Mucosa of rectum (tissue), 2 donors: ENCODE data around the gene SDCCAG8.

ENCODE experiments used
- H3K27ac ChIP-seq, 2 donors: one replicate each; pipeline ENCODE4 v1.7.0; 2013; ENCODE audit warnings: inconsistent platforms in 2 of 2, low read depth in 2 of 2, low read length in 2 of 2
- H3K27me3 ChIP-seq, 2 donors: one replicate each; pipeline ENCODE4 v1.7.0; 2013; ENCODE audit warnings: low read length in 2 of 2; ENCODE audit not compliant: control insufficient read depth in 2 of 2, insufficient read depth in 2 of 2
- H3K36me3 ChIP-seq, 2 donors: one replicate each; pipeline ENCODE4 v1.7.0; 2013; ENCODE audit warnings: low read length in 2 of 2; ENCODE audit not compliant: control insufficient read depth in 2 of 2, insufficient read depth in 2 of 2
- H3K4me1 ChIP-seq, 2 donors: one replicate each; pipeline ENCODE4 v1.7.0; 2013; ENCODE audit warnings: low read length in 2 of 2, mild to moderate bottlenecking in 1 of 2; ENCODE audit not compliant: control insufficient read depth in 2 of 2, insufficient read depth in 2 of 2
- H3K4me3 ChIP-seq, 2 donors: one replicate each; pipeline ENCODE4 v1.7.0; 2013; ENCODE audit warnings: low read length in 2 of 2
- H3K9ac ChIP-seq, 2 donors: one replicate each; pipeline ENCODE4 v1.7.0; 2013; ENCODE audit warnings: low read length in 2 of 2, low read depth in 1 of 2, mild to moderate bottlenecking in 1 of 2
- H3K9me3 ChIP-seq, 2 donors: one replicate each; pipeline ENCODE4 v1.7.0; 2013; ENCODE audit warnings: low read length in 2 of 2; ENCODE audit not compliant: control insufficient read depth in 2 of 2
- donor health status: healthy.
- donor health status: Normal muscosa, but diverticular disease.

The SDCCAG8 gene

DNA sequence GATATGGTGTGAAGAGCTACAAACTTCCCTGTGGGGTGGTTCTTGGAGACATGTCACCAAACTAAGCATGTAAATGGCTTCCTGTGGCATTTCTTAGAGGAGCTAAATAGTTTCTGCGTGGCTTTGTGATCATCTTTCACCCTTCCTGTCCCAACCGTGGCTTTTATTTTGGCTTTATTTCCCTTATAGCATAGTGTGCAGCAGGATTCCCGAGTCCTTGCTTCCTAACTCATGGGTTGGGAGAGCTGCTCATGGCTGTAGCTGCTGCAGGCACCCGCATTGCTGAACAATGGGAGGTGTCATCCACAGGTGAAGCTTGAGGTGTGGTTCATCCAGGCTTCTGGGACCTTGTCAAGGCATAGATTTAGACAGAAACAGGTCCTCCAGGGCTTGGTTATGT lies 192.0 kb downstream of the SDCCAG8 start:
- Histone ChIP-seq H3K4me3 (no peak overlapping the region), H3K27ac (no peak overlapping the region), H3K27me3 (no peaks in the 10 kb centered on the region), H3K4me1 (no peaks in the 10 kb centered on the region), H3K9ac (no peak overlapping the region), H3K36me3 (no peaks in the 10 kb centered on the region), H3K9me3 (no peaks in the 10 kb centered on the region)

DNA sequence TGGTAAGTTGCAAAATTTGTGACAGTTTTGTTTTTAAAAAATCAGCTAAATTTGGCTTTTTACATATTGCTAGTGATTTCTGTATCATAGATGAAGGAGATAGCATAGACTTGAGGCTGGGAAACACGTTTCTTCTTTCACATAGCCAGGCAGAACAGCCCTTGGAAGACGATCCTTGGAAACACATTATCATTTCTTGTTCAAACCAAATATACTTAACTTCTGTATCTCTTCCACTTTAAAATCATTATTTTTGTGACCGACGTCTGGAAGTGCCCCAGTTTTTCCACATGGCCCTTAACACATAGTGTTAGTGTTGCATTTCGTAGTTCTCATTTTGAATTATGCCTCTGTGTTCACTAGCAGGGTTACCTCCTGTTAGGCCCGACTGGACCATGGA lies 193.5 kb downstream of the SDCCAG8 start:
- Histone ChIP-seq H3K4me3 (no peak overlapping the region), H3K9me3 (no peaks in the 10 kb centered on the region), H3K4me1 (no peaks in the 10 kb centered on the region), H3K9ac (no peak overlapping the region), H3K27me3 (no peaks in the 10 kb centered on the region), H3K36me3 (no peaks in the 10 kb centered on the region), H3K27ac (no peak overlapping the region)

DNA sequence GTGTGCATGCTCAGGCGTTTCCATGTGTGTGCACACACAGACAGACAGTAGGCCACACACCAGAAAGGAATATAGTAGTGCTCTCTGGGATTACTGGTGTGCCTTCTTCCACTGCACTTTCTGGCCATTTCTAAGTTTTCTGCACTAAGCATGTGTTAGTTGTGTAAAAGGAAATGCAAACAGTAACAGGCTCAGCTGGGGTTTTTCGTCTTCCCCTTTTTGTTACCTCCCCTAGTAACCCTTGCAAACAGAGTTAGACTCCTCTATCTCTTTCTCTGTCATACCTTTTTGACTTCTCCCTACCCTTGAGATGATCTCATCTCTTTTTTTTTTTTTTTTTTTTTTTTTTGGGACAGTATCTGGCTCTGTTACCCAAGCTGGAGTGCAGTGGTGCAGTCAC lies 196.3 kb downstream of the SDCCAG8 start:
- Histone ChIP-seq H3K9ac (no peak overlapping the region), H3K4me3 (no peak overlapping the region), H3K4me1 (no peaks in the 10 kb centered on the region), H3K27ac (no peak overlapping the region), H3K36me3 (no peaks in the 10 kb centered on the region), H3K27me3 (no peaks in the 10 kb centered on the region), H3K9me3 (no peaks in the 10 kb centered on the region)

DNA sequence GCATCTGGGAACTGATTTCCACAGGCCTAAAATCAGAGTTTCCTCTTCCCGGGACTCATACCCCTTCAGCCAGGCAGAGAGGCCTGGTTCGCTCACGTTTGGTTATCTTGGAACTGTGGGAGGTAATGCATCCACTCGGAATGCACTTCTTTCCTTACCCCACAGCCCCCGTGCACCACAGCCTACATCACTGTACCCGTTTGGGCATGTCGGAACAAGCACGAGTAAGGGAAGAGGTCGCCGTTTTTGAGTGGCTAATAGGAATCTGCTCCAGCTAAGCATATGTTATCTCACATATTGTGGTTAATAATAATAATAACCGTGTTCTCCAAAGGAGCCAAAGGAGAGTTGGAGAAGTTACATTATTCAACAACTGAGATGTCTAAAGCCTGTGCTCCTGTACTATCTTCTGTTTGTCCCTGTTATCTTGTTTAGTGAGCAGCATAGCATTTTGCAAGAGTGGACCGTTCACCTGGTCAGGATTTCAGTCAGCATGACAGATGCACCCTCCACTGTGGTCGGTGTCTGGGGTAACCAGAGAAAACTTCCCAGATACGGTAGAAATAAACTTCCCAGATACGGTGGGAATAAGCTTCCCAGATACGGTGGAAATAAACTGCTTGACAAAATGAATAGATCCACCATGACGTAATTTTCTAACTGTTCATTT lies 198.6 kb downstream of the SDCCAG8 start:
- no peak overlapping the region for H3K27ac ChIP-seq
- no peak overlapping the region for H3K4me3 ChIP-seq
- no peaks in the 10 kb centered on the region for H3K4me1 ChIP-seq
- no peaks in the 10 kb centered on the region for H3K27me3 ChIP-seq
- no peak overlapping the region for H3K9ac ChIP-seq
- no peaks in the 10 kb centered on the region for H3K36me3 ChIP-seq
- no peaks in the 10 kb centered on the region for H3K9me3 ChIP-seq

DNA sequence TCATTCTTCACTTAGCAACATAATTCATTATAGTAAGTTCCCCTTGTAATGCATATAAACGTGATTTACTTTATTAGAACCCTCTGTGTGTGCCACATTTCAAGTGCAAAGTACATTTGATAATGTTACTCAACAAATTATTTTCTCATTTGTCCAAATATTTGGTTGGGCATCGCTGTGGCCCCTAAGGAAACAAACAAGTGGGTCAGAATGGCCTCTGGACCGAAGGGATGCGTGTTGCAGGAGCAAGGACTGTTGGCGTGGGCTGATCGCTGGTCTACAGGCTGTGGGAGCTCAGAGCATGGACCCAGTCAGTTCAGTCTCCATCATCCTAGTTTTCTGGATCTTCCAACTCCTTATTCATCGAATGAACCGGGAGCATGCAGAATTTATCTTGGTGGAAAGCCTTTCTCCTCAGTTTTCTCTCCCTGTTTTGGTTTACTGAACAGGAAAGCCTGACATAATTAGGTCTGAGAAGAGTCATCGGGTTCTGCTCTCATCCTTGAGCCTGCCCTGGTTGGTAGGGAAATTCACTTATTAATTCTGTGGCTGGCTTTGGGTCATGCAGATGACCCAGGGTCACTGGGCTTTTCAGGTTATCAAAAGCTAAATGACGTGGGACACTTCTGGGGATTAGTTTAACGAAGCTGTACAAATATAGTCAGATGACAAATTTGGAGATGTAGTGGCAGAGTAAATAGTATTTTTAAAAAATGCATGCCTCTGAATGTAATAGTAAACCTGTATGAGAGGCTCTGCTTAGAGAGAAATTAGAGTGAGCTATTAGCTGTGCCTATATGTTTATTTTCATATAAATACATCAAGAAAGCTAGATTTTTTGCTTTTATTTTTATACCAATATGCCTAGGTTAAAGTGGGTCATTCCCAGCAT lies 200.2 kb downstream of the SDCCAG8 start:
- Histone ChIP-seq H3K27me3 (no peaks in the 10 kb centered on the region), H3K4me3 (no peak overlapping the region), H3K4me1 (no peaks in the 10 kb centered on the region), H3K9me3 (no peaks in the 10 kb centered on the region), H3K9ac (no peak overlapping the region), H3K36me3 (no peaks in the 10 kb centered on the region), H3K27ac (no peak overlapping the region)

DNA sequence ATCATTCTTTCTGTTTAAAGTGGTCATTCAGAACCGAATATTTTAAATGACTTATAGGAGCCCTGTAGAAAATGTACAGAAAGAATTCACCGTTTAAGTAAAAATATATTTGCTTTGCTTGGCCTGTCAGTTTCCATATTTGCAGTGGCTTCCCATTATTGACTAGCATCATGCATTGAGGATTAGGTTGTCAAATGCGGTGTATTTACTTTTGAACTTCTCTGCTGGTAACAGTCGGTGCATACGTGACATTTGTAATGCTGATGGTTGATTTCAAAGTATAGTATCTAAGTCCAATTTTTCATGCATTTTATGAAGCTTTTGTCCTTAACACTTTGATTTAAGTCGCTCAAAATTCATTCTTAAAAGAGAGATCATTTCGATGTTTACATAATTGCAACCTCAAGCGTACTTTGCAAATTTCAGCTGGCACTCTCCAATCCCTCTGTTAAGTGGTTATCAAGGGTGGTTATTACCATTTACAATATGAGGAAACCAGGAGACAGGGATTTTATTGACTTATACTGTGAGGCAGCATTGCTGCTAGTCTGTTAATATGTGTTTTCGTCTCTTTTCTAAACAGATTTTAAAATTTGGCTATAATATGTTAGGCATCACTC lies 201.6 kb downstream of the SDCCAG8 start:
- Histone ChIP-seq H3K27me3 (no peaks in the 10 kb centered on the region), H3K36me3 (no peaks in the 10 kb centered on the region), H3K9ac (no peak overlapping the region), H3K4me1 (no peaks in the 10 kb centered on the region), H3K27ac (no peak overlapping the region), H3K4me3 (no peak overlapping the region), H3K9me3 (no peaks in the 10 kb centered on the region)

DNA sequence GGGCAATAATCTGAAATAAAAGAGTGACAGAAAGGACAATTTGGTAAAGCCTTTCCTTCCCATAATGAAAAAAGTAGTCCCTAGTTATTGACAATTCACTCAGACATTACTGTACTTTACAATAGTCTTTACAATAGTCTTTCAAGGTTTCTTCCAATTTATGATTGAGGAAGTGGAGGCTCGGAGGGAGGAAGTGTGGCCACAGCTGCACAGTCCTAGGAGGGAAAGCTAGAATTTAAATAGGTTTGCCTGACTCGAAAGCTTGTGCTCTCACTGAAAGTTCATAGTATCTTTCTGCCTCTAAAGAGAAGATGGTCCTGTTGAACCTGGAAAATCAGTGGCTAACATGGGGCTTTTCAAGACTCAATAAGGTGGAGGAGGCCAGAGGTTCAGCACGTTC lies 203.2 kb downstream of the SDCCAG8 start:
- Histone ChIP-seq H3K36me3 (no peaks in the 10 kb centered on the region), H3K27ac (no peak overlapping the region), H3K4me1 (no peaks in the 10 kb centered on the region), H3K9ac (no peak overlapping the region), H3K9me3 (no peaks in the 10 kb centered on the region), H3K4me3 (no peak overlapping the region), H3K27me3 (no peaks in the 10 kb centered on the region)

DNA sequence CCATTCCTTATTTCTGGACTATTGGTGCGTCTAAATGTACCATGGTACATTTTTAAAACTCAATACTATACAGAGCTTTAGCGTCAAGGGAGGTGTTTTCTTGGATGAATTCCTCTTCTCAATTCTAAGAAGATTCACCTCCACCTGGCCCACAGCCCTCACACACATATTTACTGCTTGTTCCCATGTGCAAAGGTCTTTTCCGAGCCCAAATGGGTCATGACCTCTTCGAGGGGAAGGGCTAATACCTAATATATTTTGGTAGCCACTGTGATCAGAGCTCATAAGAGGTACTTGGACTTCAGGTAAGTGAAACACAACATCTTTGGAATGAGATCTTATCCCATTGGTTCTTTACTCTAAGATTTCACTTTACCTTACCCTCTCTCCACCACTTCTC lies 205.9 kb downstream of the SDCCAG8 start:
- no peak overlapping the region for H3K4me3 ChIP-seq
- H3K27ac ChIP-seq: no peak overlapping the region
- H3K27me3 ChIP-seq: no peaks in the 10 kb centered on the region
- no peaks in the 10 kb centered on the region for H3K9me3 ChIP-seq
- H3K9ac ChIP-seq: no peak overlapping the region
- H3K4me1 ChIP-seq: no peaks in the 10 kb centered on the region
- no peaks in the 10 kb centered on the region for H3K36me3 ChIP-seq

DNA sequence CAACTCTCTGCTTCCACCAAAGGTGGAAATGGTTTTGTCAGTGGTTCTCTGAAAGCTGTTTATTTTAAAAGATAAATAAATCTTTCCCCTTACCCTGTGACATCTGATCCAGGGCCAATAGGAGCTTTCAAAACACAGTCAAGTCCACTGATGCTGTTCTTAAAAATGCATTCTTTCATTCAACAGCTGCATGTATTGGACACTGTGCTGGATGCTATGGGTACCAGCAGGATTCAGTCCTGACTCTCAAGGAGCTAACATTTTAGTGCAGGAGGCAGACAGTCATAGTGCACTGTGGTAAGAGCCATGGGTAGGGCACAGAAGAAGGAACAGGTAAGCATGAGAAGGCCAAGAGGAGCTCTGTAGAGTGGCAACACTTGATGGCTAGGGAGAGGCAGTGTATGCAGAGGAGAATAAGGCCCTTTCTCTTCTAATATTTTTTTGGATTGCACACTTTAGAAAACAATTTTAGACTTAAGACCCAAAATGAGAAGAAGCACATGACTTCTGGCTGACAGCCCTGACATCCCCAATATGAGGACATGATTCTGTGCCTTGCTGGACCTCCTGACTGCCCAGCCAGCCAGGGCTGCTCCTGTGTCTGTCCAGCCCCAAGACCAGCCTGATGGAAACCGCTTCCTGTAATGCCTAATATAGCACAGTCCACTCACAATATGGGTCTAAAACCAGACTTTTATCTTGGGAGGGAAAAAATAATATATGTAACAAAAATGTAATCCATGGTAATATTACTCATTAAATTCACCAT lies 207.3 kb downstream of the SDCCAG8 start:
- Histone ChIP-seq H3K4me1 (no peaks in the 10 kb centered on the region), H3K9me3 (no peaks in the 10 kb centered on the region), H3K9ac (no peak overlapping the region), H3K36me3 (no peaks in the 10 kb centered on the region), H3K4me3 (no peak overlapping the region), H3K27ac (no peak overlapping the region), H3K27me3 (no peaks in the 10 kb centered on the region)

DNA sequence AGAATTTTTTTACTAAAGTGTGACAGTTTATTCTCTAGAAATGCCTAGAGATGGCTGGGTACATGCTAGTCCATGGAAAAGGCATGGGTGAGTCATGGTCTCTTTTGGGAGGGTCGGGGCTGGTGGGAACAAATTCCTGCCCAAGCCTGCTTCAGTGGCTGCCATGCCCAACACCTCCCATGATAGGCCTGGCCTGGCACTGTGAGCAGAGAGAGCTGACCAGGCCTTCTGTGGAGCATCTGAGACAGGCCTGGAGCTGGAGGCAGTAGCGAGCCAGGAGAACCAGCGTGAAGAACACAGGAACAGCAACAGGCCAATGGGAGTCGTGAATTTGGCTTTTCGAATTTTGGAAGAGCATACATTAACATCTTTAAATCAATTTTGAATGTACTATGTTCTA lies 209.2 kb downstream of the SDCCAG8 start:
- H3K9ac ChIP-seq: no peak overlapping the region
- H3K9me3 ChIP-seq: no peaks in the 10 kb centered on the region
- no peaks in the 10 kb centered on the region for H3K36me3 ChIP-seq
- no peaks in the 10 kb centered on the region for H3K27me3 ChIP-seq
- H3K27ac ChIP-seq: no peak overlapping the region
- no peaks in the 10 kb centered on the region for H3K4me1 ChIP-seq
- H3K4me3 ChIP-seq: no peak overlapping the region
